Measurements from ENCODE around the gene JADE1. TPM values are rescaled to one million over a fixed set of nuclear protein-coding genes. Genes with fewer than 3 reads are reported as not detected.

The JADE1 gene
- polyA plus RNA-seq, 1 experiment: 23.2 TPM

DNA sequence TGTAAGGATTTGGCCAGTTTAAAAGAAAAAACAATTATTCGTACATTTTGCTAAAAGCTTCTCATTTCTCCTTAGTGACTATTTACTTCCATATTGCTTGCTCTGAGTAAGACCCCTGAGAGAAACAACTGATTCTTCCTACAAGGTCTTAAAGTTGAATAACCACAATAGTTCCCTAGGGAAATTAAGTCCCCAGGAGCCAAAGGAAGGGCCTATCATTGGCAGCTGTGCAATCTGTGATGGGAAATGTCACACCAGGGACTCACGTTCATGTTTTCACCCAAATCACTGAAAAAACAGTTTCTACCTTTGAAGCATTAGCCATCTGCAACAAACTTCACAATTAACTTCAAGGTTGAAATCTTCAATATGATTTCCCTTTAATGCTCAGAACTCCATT is 66.7 kb downstream of the JADE1 start:
- CTCF ChIA-PET: interaction anchor here (6.0 kb wide), 1 partner anchor 13 kb away, joined by 21 read pairs; no protein-coding TSS in a partner anchor
- DNase-seq (ENCODE audit: low read depth, low spot score): no peak
- TF ChIP-seq, protein P1, sequence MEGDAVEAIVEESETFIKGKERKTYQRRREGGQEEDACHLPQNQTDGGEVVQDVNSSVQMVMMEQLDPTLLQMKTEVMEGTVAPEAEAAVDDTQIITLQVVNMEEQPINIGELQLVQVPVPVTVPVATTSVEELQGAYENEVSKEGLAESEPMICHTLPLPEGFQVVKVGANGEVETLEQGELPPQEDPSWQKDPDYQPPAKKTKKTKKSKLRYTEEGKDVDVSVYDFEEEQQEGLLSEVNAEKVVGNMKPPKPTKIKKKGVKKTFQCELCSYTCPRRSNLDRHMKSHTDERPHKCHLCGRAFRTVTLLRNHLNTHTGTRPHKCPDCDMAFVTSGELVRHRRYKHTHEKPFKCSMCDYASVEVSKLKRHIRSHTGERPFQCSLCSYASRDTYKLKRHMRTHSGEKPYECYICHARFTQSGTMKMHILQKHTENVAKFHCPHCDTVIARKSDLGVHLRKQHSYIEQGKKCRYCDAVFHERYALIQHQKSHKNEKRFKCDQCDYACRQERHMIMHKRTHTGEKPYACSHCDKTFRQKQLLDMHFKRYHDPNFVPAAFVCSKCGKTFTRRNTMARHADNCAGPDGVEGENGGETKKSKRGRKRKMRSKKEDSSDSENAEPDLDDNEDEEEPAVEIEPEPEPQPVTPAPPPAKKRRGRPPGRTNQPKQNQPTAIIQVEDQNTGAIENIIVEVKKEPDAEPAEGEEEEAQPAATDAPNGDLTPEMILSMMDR (IDR thresholded peaks at IDR 0.05; ENCODE audit: low read depth, low read length): no peak
- Histone ChIP-seq H3K4me3 (ENCODE audit: low read depth, low read length) (no peak overlapping the region), H3K27me3 (ENCODE audit: control insufficient read depth, insufficient read depth, low read length) (no peaks in the 10 kb centered on the region), H3K27ac (ENCODE audit: low read depth, low read length) (no peak overlapping the region), H3K9me3 (ENCODE audit: control insufficient read depth, insufficient read depth, low read length) (no peaks in the 10 kb centered on the region)
- POLR2A ChIA-PET: no interaction called here

DNA sequence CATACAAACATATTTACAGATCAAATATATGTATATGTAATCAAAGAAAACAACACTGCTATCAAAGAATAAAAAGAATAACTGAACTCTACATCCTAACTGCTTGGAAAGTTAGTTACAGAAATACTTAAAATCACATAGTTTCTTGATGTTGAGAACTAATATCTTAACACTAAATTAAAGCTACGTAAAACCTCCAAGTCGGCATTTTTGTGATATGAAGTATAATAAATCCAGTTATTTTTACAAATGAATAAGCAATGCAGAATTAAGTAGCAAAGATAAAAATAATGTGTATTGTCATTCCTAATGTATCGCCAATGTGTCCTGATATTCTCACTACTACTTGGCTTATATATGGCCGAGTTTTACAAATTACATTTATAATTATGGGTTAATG is 68.4 kb downstream of the JADE1 start:
- no peak for DNase-seq (ENCODE audit: low read depth, low spot score)
- CTCF ChIA-PET: interaction anchor here (1.6 kb wide), 1 partner anchor 14 kb away, joined by 10 read pairs; no protein-coding TSS in a partner anchor

DNA sequence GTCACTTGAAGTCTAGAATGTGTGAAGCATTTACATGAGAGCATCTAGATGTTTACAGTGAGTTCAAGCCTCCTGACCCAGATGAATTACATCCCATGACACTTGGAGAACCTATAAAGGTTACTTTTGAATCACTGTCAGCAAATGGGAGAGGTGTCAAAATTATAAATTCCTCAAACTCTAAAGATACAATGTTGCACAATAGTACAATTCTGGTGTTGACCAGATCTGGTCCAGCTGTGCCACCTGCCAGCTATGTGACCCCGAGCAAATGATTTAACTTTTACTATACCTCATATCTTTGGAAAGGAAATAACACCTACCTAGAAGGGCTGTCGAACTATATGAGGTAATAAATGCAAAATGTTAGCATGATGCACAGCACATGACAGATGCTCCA is 69.8 kb downstream of the JADE1 start:
- no peaks in the 10 kb centered on the region for H3K9me3 ChIP-seq (ENCODE audit: control insufficient read depth, insufficient read depth, low read length)
- DNase-seq (ENCODE audit: low read depth, low spot score): no peak
- POLR2A ChIA-PET: no interaction called here
- CTCF ChIA-PET: interaction anchor here (1.6 kb wide), 1 partner anchor 16 kb away, joined by 10 read pairs; no protein-coding TSS in a partner anchor
- TF ChIP-seq, protein P1 (IDR thresholded peaks at IDR 0.05; ENCODE audit: low read depth, low read length): no peak
- no peak overlapping the region for H3K27ac ChIP-seq (ENCODE audit: low read depth, low read length)
- H3K27me3 ChIP-seq (ENCODE audit: control insufficient read depth, insufficient read depth, low read length): no peaks in the 10 kb centered on the region
- H3K4me3 ChIP-seq (ENCODE audit: low read depth, low read length): no peak overlapping the region

More for the DNA sequence above, 68.4 kb downstream of the JADE1 start:
- Histone ChIP-seq H3K4me3 (ENCODE audit: low read depth, low read length) (no peak overlapping the region), H3K9me3 (ENCODE audit: control insufficient read depth, insufficient read depth, low read length) (no peaks in the 10 kb centered on the region), H3K27me3 (ENCODE audit: control insufficient read depth, insufficient read depth, low read length) (no peaks in the 10 kb centered on the region), H3K27ac (ENCODE audit: low read depth, low read length) (no peak overlapping the region)
- POLR2A ChIA-PET: no interaction called here
- TF ChIP-seq, protein P1 (IDR thresholded peaks at IDR 0.05; ENCODE audit: low read depth, low read length): no peak

DNA sequence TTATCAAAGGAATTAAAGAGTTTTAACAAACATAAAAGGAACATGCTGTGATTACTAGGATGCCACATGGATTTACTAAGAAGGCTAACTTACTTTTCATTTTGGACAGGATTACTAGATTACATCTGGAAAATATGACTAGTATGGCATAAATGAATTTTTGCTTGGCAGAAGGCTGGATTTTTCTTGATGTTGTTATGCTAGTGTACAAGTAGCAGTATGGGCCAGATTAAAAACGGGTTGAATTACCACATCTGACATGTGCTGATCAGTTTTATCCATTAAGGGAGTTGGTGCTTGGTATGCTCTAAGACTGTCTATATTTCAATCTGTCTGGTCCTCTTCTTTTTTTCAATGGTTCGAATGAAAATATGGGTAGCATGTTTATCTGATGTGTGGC is 70.5 kb downstream of the JADE1 start:
- Histone ChIP-seq H3K27ac (ENCODE audit: low read depth, low read length) (no peak overlapping the region), H3K4me3 (ENCODE audit: low read depth, low read length) (no peak overlapping the region), H3K9me3 (ENCODE audit: control insufficient read depth, insufficient read depth, low read length) (no peaks in the 10 kb centered on the region), H3K27me3 (ENCODE audit: control insufficient read depth, insufficient read depth, low read length) (no peaks in the 10 kb centered on the region)
- POLR2A ChIA-PET: interaction anchor here (0.6 kb wide), 1 partner anchor 163 kb away, joined by 3 read pairs; no protein-coding TSS in a partner anchor
- DNase-seq (ENCODE audit: low read depth, low spot score): no peak
- CTCF ChIA-PET: no interaction called here
- TF ChIP-seq, protein P1 (IDR thresholded peaks at IDR 0.05; ENCODE audit: low read depth, low read length): no peak

DNA sequence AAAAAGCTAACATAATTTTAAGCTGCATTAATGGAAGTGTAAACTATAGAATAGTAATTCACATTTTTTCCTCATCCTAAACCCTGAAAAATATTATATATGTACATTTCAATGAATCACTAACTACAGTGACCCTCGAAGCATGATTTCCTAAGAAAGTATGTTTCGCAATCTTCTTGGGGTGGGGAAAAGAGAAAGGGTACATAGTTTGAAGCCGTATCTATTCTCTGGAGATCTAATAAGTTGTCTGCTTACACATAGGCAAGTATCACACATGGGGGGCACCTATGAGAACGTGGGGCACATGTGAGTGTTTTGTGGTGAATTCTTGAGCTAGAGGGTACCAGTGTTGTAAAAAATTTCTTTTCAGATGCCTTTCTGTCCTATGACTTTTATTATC is 71.2 kb downstream of the JADE1 start:
- Histone ChIP-seq H3K4me3 (ENCODE audit: low read depth, low read length) (no peak overlapping the region), H3K27ac (ENCODE audit: low read depth, low read length) (no peak overlapping the region), H3K27me3 (ENCODE audit: control insufficient read depth, insufficient read depth, low read length) (no peaks in the 10 kb centered on the region), H3K9me3 (ENCODE audit: control insufficient read depth, insufficient read depth, low read length) (no peaks in the 10 kb centered on the region)
- no peak for DNase-seq (ENCODE audit: low read depth, low spot score)
- TF ChIP-seq, protein P1 (IDR thresholded peaks at IDR 0.05; ENCODE audit: low read depth, low read length): no peak
- CTCF ChIA-PET: interaction anchor here (1.0 kb wide), 1 partner anchor 17 kb away, joined by 3 read pairs; no protein-coding TSS in a partner anchor
- POLR2A ChIA-PET: no interaction called here
